ENCODE results near the gene CXCL8.

- no peak for TF ChIP-seq CTCF (IDR thresholded peaks at IDR 0.05)
- TF ChIP-seq POLR2A (IDR thresholded peaks at IDR 0.05): no peak
These were observed 34.6 kb upstream of the CXCL8 start for GRCh38 chr4:73705721-73706120.
